Nephron (organoid): ENCODE results near the gene ITGB6.

Source experiments
- H3K27ac Mint-ChIP-seq, 3 experiments: 2 replicates each; pipeline ENCODE4 v1.8.0; 2020; ENCODE audit warnings: mixed read lengths in 3 of 3, mild to moderate bottlenecking in 2 of 3, moderate library complexity in 1 of 3
- H3K27me3 Mint-ChIP-seq: 2 replicates; pipeline ENCODE4 v1.8.0; 2021; ENCODE audit warnings: low read depth, mild to moderate bottlenecking, moderate library complexity, mixed read lengths
- H3K36me3 Mint-ChIP-seq: 2 replicates; pipeline ENCODE4 v1.8.0; 2020; ENCODE audit warnings: low read depth, mixed read lengths
- H3K4me1 Mint-ChIP-seq: 2 replicates; pipeline ENCODE4 v1.8.0; 2020; ENCODE audit warnings: mixed read lengths
- H3K4me3 Mint-ChIP-seq, 3 experiments: 2 replicates each; pipeline ENCODE4 v1.8.0; 2020; ENCODE audit warnings: mild to moderate bottlenecking in 3 of 3, mixed read lengths in 3 of 3, moderate library complexity in 2 of 3
- H3K9me3 Mint-ChIP-seq: 2 replicates; pipeline ENCODE4 v1.8.0; 2020; ENCODE audit warnings: mixed read lengths
- CTCF ChIP-seq, 3 experiments: fragments of 200-600 bp; sonication (generic); IDR thresholded peaks; one replicate each; pipeline ENCODE4 v1.5.0; 2021; ENCODE audit warnings: antibody characterized with exemption in 3 of 3; ENCODE audit not compliant: unreplicated experiment in 3 of 3

Gene ITGB6

GRCh38 chr2:160199683-160200389, at the start of gene ITGB6:
Gene ITGB6 (minus strand): TSS chr2:160200272. CDS start chr2:160200063, 209 bp downstream.
- no peak for TF ChIP-seq CTCF (IDR thresholded peaks at IDR 0.05; ENCODE audit: unreplicated experiment in 3 of 3)
- Mint-ChIP-seq H3K36me3 (no peaks in the 10 kb centered on the region), H3K27ac (peak within 1 kb of the TSS; percentile 55 to 88 (median 70)), H3K27me3 (no peaks in the 10 kb centered on the region), H3K4me3 (peak within 1 kb of the TSS; percentile 55 to 69 (median 62)), H3K9me3 (peaks cover 2% of the 10 kb centered on the region), H3K4me1 (peaks cover 10% of the 10 kb centered on the region)

GRCh38 chr2:160247296-160248035, 47.4 kb upstream of the ITGB6 start:
- H3K27me3 Mint-ChIP-seq: no peaks in the 10 kb centered on the region
- H3K9me3 Mint-ChIP-seq: no peaks in the 10 kb centered on the region
- H3K4me3 Mint-ChIP-seq: peak overlapping the region in 2 of 3 experiments; percentile 29 to 37
- H3K36me3 Mint-ChIP-seq: no peaks in the 10 kb centered on the region
- peak overlapping the region; percentile 85 to 96 (median 88) for H3K27ac Mint-ChIP-seq
- H3K4me1 Mint-ChIP-seq: peaks cover 81% of the 10 kb centered on the region
- TF ChIP-seq CTCF (IDR thresholded peaks at IDR 0.05; ENCODE audit: unreplicated experiment in 3 of 3): no peak

GRCh38 chr2:160246356-160246755, 46.3 kb upstream of the ITGB6 start:
- TF ChIP-seq CTCF (IDR thresholded peaks at IDR 0.05; ENCODE audit: unreplicated experiment in 3 of 3): no peak
- Mint-ChIP-seq H3K4me1 (peaks cover 87% of the 10 kb centered on the region), H3K9me3 (no peaks in the 10 kb centered on the region), H3K4me3 (peak overlapping the region in 1 of 3 experiments; percentile 2), H3K27ac (peak overlapping the region; percentile 85 to 96 (median 88)), H3K36me3 (no peaks in the 10 kb centered on the region), H3K27me3 (no peaks in the 10 kb centered on the region)

GRCh38 chr2:160245614-160246155, 45.6 kb upstream of the ITGB6 start:
- H3K36me3 Mint-ChIP-seq: no peaks in the 10 kb centered on the region
- no peak for TF ChIP-seq CTCF (IDR thresholded peaks at IDR 0.05; ENCODE audit: unreplicated experiment in 3 of 3)
- H3K27me3 Mint-ChIP-seq: no peaks in the 10 kb centered on the region
- H3K4me1 Mint-ChIP-seq: peaks cover 93% of the 10 kb centered on the region
- H3K4me3 Mint-ChIP-seq: no peak overlapping the region
- H3K27ac Mint-ChIP-seq: peak overlapping the region; percentile 88 to 96 (median 92)
- H3K9me3 Mint-ChIP-seq: no peaks in the 10 kb centered on the region

GRCh38 chr2:160242893-160243564, 43.0 kb upstream of the ITGB6 start:
- no peak for TF ChIP-seq CTCF (IDR thresholded peaks at IDR 0.05; ENCODE audit: unreplicated experiment in 3 of 3)
- Mint-ChIP-seq H3K27me3 (no peaks in the 10 kb centered on the region), H3K4me1 (peaks cover 94% of the 10 kb centered on the region), H3K9me3 (no peaks in the 10 kb centered on the region), H3K27ac (peak overlapping the region; percentile 52 to 88 (median 77)), H3K4me3 (peak overlapping the region in 1 of 3 experiments; percentile 50), H3K36me3 (no peaks in the 10 kb centered on the region)
